Endothelial cell of umbilical vein (primary cell): Measurements from ENCODE around the gene RMI2. TPM values are rescaled to one million over a fixed set of nuclear protein-coding genes. Genes with fewer than 3 reads are reported as not detected.

Experiments
- BruUV-seq: library from RNA; stranded (reverse); fragments of 400-500 nt; replicated peaks from 2 replicates; lab custom pipeline; 2021; lab: Mats Ljungman, UMichigan
- CTCF ChIA-PET: fragments of 300-600, 350-600 bp; sonication (Branson Sonifier 250); formaldehyde crosslinking; loops from one replicate; lab custom pipeline; 2021; ENCODE audit warnings: antibody characterized with exemption, inconsistent platforms; lab: Charles Lee
- POLR2A ChIA-PET: fragments of 300-600, 350-600 bp; sonication (Branson Sonifier 250); formaldehyde crosslinking; loops from one replicate; lab custom pipeline; 2021; ENCODE audit warnings: antibody characterized with exemption, inconsistent platforms; lab: Charles Lee
- DNase-seq: peaks from one replicate; pipeline ENCODE4 v3.0.0-alpha.2; 2011; ENCODE audit warnings: low read depth, low spot score
- FAIRE-seq: peaks from 2 replicates; lab custom pipeline; 2011; peaks lifted over from hg19 to GRCh38; lab: Jason Lieb, UNC
- H2AFZ ChIP-seq: 2 replicates; pipeline ENCODE4 v1.6.0; 2012; ENCODE audit warnings: low read depth, low read length, control low read depth, inconsistent platforms
- H3K27ac ChIP-seq: 2 replicates; pipeline ENCODE4 v1.5.1; 2011; ENCODE audit warnings: low read depth, mild to moderate bottlenecking, control low read depth, low read length, moderate library complexity; ENCODE audit not compliant: insufficient read depth
- H3K27me3 ChIP-seq, 2 experiments: 2 replicates each; pipeline versions ENCODE4 v1.6.0 to v1.6.1; 2011; ENCODE audit warnings: low read length in 2 of 2, mixed read lengths in 1 of 2; ENCODE audit not compliant: control insufficient read depth in 2 of 2, insufficient read depth in 2 of 2
- H3K36me3 ChIP-seq, 2 experiments: 2 replicates in 1 of 2; 3 replicates in 1 of 2; pipeline ENCODE4 v1.5.1; 2011; ENCODE audit warnings: low read length in 2 of 2, mild to moderate bottlenecking in 1 of 2, moderate library complexity in 1 of 2; ENCODE audit not compliant: control insufficient read depth in 2 of 2, insufficient read depth in 2 of 2; ENCODE audit errors: extremely low read depth in 1 of 2
- H3K4me1 ChIP-seq: 3 replicates; pipeline ENCODE4 v1.5.1; 2011; ENCODE audit warnings: mild to moderate bottlenecking, low read length; ENCODE audit not compliant: control insufficient read depth, insufficient read depth; ENCODE audit errors: extremely low read depth
- H3K4me2 ChIP-seq: 2 replicates; pipeline ENCODE4 v1.6.1; 2011; ENCODE audit warnings: low read length, control low read depth, mixed read lengths; ENCODE audit not compliant: insufficient read depth
- H3K4me3 ChIP-seq, 3 experiments: fragments of 200-600 bp in 1 of 3; sonication (generic), shearing (Covaris generic) in 1 of 3; replicated peaks in 1 of 3; 2 replicates each; pipeline ENCODE4 v1.5.1; 2011 to 2016; ENCODE audit warnings: control low read depth in 3 of 3, low read length in 3 of 3, mild to moderate bottlenecking in 2 of 3, inconsistent platforms in 1 of 3, low read depth in 1 of 3, moderate library complexity in 1 of 3; ENCODE audit not compliant: insufficient read depth in 1 of 3
- H3K79me2 ChIP-seq: 2 replicates; pipeline ENCODE4 v1.6.0; 2012; ENCODE audit warnings: low read length, inconsistent platforms; ENCODE audit not compliant: control insufficient read depth, insufficient read depth
- H3K9ac ChIP-seq: replicated peaks from 2 replicates; pipeline ENCODE3; 2011; ENCODE audit warnings: low read length, control low read depth; ENCODE audit not compliant: insufficient read depth; ENCODE audit errors: extremely low read depth
- H3K9me1 ChIP-seq: replicated peaks from 3 replicates; pipeline ENCODE4 v1.6.0; 2011; ENCODE audit warnings: mild to moderate bottlenecking, low read length; ENCODE audit not compliant: control insufficient read depth, insufficient read depth; ENCODE audit errors: extremely low read depth
- H3K9me3 ChIP-seq: replicated peaks from 2 replicates; pipeline ENCODE4 v1.5.1; 2012; ENCODE audit warnings: low read length, inconsistent platforms; ENCODE audit not compliant: control insufficient read depth, insufficient read depth
- H4K20me1 ChIP-seq: replicated peaks from 2 replicates; pipeline ENCODE3; 2011; ENCODE audit warnings: mild to moderate bottlenecking, low read length; ENCODE audit not compliant: control insufficient read depth, insufficient read depth; ENCODE audit errors: extremely low read depth
- EZH2 ChIP-seq: IDR thresholded peaks from 2 replicates; pipeline ENCODE4 v1.6.1; 2012; ENCODE audit warnings: borderline replicate concordance, low read depth, mild to moderate bottlenecking, moderate library complexity, low read length, inconsistent platforms; ENCODE audit not compliant: severe bottlenecking
- FOS ChIP-seq: IDR thresholded peaks from 2 replicates; pipeline ENCODE4 v1.6.1; 2011; ENCODE audit warnings: mild to moderate bottlenecking, low read length, moderate library complexity, borderline replicate concordance; ENCODE audit not compliant: insufficient read depth
- GATA2 ChIP-seq: IDR thresholded peaks from 2 replicates; pipeline ENCODE4 v1.7.0; 2011; ENCODE audit warnings: low read depth, mild to moderate bottlenecking, moderate library complexity, mixed read lengths, low read length; ENCODE audit not compliant: insufficient read length, insufficient read depth
- JUN ChIP-seq: IDR thresholded peaks from 2 replicates; pipeline ENCODE4 v1.6.1; 2011; ENCODE audit warnings: borderline replicate concordance, low read depth; ENCODE audit not compliant: insufficient read length, insufficient read depth
- MYC ChIP-seq: IDR thresholded peaks from one replicate; pipeline ENCODE4 v1.6.1; 2011; ENCODE audit warnings: mild to moderate bottlenecking, low read depth, low read length
- POLR2A ChIP-seq: IDR thresholded peaks from 2 replicates; pipeline ENCODE4 v1.6.1; 2012; ENCODE audit warnings: low read depth, mild to moderate bottlenecking, control low read depth, low read length
- POLR2AphosphoS5 ChIP-seq: IDR thresholded peaks from 2 replicates; pipeline ENCODE4 v1.6.1; 2012; ENCODE audit warnings: low read depth, mild to moderate bottlenecking, control low read depth, low read length, moderate library complexity; ENCODE audit not compliant: insufficient read depth
- dilution Hi-C: fragments of 300-500 bp; cut with MboI; formaldehyde crosslinking; loops from one replicate; pipeline ENCODE4 v1.15.0; 2019; ENCODE audit warnings: low sequenced_read_pairs; ENCODE audit not compliant: extremely low pct_ligation_motif_present
- intact Hi-C: fragments of 100-400 bp; cut with micrococcal nuclease; formaldehyde crosslinking; loops from one replicate; pipeline ENCODE4 v1.10.0; 2022
- polyA plus RNA-seq, 4 experiments: library from polyadenylated mRNA; depleted of rRNA in 3 of 4; stranded (reverse) in 3 of 4; unstranded in 1 of 4; fragments of >200 nt; gene quantifications; 2 replicates each; pipeline versions ENCODE4 v1.2.1 to v1.2.3, GENCODE V29; 2011 to 2012; ENCODE audit warnings: missing spikeins in 1 of 4
- total RNA-seq: library from RNA; stranded (reverse); gene quantifications from 2 replicates; pipeline ENCODE4 v1.2.3, GENCODE V29; 2021
- TF ChIP-seq, protein P1 (sequence below): IDR thresholded peaks from 2 replicates; pipeline ENCODE4 v1.6.1; 2011; ENCODE audit not compliant: insufficient read depth, insufficient read length
- TF ChIP-seq, protein P2 (sequence below), 2 donors: IDR thresholded peaks; 1 replicate in 1 of 2; 2 replicates in 1 of 2; pipeline ENCODE4 v1.5.1; 2011; ENCODE audit warnings: low read length in 2 of 2, mild to moderate bottlenecking in 2 of 2, moderate library complexity in 2 of 2, control low read depth in 1 of 2, inconsistent platforms in 1 of 2, low read depth in 1 of 2; ENCODE audit not compliant: insufficient read depth in 1 of 2; ENCODE audit errors: extremely low read depth in 1 of 2

RMI2 gene
- total and polyA plus RNA-seq, 2 donors (not counting 3 experiments of a cell fraction or from before 2014, with no cell fraction given) = 5.3 to 7.7 TPM

GRCh38 chr16:11358531-11358930 lies 13.3 kb downstream of the RMI2 start:
- no peaks in the 10 kb centered on the region for H3K36me3 ChIP-seq
- ChIA-PET CTCF (interaction anchor here (0.6 to 4.0 kb wide), 9 partner anchors 13 to 395 kb away, joined by 3 to 70 read pairs (median 9); partner anchors contain the start of gene SOCS1), POLR2A (no interaction called here)
- peaks cover 0 to 4% of the 10 kb centered on the region in 2 experiments for H3K27me3 ChIP-seq
- H3K9me1 ChIP-seq = no peaks in the 10 kb centered on the region
- no peaks in the 10 kb centered on the region for H4K20me1 ChIP-seq
- H3K79me2 ChIP-seq = no peaks in the 10 kb centered on the region
- H3K4me1 ChIP-seq = peaks cover 17% of the 10 kb centered on the region
- BruUV-seq = no TSS peak
- dilution Hi-C loops = no loop called here
- no peaks in the 10 kb centered on the region for H3K9me3 ChIP-seq
- H3K9ac ChIP-seq = no peak overlapping the region
- no peak overlapping the region for H2AFZ ChIP-seq
- no peak overlapping the region for H3K4me2 ChIP-seq
- no peak overlapping the region for H3K27ac ChIP-seq
- H3K4me3 ChIP-seq = no peak overlapping the region
- TF ChIP-seq POLR2A (no peak), GATA2 (no peak), FOS (no peak), MYC (no peak), JUN (no peak)
- intact Hi-C loops = no loop called here
- no peak for FAIRE-seq
- DNase-seq = no peak

DNA sequence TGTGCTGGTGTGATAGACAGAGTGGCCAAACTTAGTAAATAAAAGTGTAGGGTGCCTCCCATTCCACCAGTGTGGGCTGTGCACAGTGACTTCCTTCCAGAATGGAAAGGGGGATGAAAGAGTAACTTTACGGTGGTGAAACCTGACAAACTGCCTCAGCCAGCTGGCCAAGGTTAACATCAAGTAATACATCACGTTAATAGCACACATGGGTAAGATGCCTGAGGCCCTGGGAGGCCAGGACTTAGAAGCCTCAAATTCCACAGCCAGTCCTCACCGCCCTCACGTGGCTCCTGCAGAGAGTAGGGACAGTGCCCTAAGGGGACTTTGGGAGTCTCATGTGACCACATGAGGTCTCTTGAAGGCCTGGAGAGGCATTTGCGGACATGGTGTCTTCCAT lies 14.1 kb downstream of the RMI2 start:
- POLR2A ChIA-PET = no interaction called here
- Histone ChIP-seq H3K27me3 (peaks cover 0 to 4% of the 10 kb centered on the region in 2 experiments), H3K9me1 (no peaks in the 10 kb centered on the region), H3K4me3 (no peak overlapping the region), H3K9me3 (no peaks in the 10 kb centered on the region), H3K4me2 (no peak overlapping the region), H4K20me1 (no peaks in the 10 kb centered on the region), H3K9ac (no peak overlapping the region), H3K27ac (no peak overlapping the region), H2AFZ (no peak overlapping the region), H3K4me1 (peaks cover 17% of the 10 kb centered on the region), H3K79me2 (no peaks in the 10 kb centered on the region), H3K36me3 (no peaks in the 10 kb centered on the region)
- no peak for TF ChIP-seq POLR2AphosphoS5
- no peak for TF ChIP-seq POLR2A
- TF ChIP-seq, protein P1, sequence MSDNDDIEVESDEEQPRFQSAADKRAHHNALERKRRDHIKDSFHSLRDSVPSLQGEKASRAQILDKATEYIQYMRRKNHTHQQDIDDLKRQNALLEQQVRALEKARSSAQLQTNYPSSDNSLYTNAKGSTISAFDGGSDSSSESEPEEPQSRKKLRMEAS = no peak
- no peak for TF ChIP-seq JUN
- no peak for TF ChIP-seq FOS
- TF ChIP-seq, protein P2, sequence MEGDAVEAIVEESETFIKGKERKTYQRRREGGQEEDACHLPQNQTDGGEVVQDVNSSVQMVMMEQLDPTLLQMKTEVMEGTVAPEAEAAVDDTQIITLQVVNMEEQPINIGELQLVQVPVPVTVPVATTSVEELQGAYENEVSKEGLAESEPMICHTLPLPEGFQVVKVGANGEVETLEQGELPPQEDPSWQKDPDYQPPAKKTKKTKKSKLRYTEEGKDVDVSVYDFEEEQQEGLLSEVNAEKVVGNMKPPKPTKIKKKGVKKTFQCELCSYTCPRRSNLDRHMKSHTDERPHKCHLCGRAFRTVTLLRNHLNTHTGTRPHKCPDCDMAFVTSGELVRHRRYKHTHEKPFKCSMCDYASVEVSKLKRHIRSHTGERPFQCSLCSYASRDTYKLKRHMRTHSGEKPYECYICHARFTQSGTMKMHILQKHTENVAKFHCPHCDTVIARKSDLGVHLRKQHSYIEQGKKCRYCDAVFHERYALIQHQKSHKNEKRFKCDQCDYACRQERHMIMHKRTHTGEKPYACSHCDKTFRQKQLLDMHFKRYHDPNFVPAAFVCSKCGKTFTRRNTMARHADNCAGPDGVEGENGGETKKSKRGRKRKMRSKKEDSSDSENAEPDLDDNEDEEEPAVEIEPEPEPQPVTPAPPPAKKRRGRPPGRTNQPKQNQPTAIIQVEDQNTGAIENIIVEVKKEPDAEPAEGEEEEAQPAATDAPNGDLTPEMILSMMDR (IDR thresholded peaks at IDR 0.05; ENCODE audit: extremely low read depth in 1 of 2, insufficient read depth in 1 of 2, low read depth in 1 of 2, low read length in 2 of 2) = no peak
- TF ChIP-seq MYC = no peak
- no peak for TF ChIP-seq EZH2
- no peak for TF ChIP-seq GATA2
- dilution Hi-C loops (no loop called here), intact Hi-C loops (no loop called here)
- CTCF ChIA-PET = interaction anchor here (2.3 to 4.0 kb wide), 3 partner anchors 101 to 396 kb away, joined by 10 to 70 read pairs (median 17); no protein-coding TSS in a partner anchor
- FAIRE-seq = no peak
- no peak for DNase-seq
- BruUV-seq = no TSS peak
